Kidney (tissue), 14 donors: ENCODE results near the gene F10. TPM values are rescaled to one million over a fixed set of nuclear protein-coding genes. Genes with fewer than 3 reads are reported as not detected.
"Not testable (repeated sequence)": the region's sequence is repeated elsewhere in the genome, so short reads cannot be mapped to it uniquely, and the experiment has no call there.

ENCODE experiments used
- DNase-seq, 5 donors: peaks; one replicate each; pipeline ENCODE4 v3.0.0-alpha.2; 2013 to 2020
- FAIRE-seq: peaks from 2 replicates; lab custom pipeline; 2012; peaks lifted over from hg19 to GRCh38; lab: Jason Lieb, UNC
- H3K27ac ChIP-seq, 2 donors: one replicate each; pipeline ENCODE4 v1.7.0; 2013; ENCODE audit warnings: low read depth in 2 of 2, low read length in 2 of 2, inconsistent platforms in 1 of 2
- H3K27me3 ChIP-seq: one replicate; pipeline ENCODE4 v1.7.1; 2013; ENCODE audit warnings: low read length, inconsistent platforms; ENCODE audit not compliant: control insufficient read depth, insufficient read depth
- H3K36me3 ChIP-seq, 3 donors: one replicate each; pipeline versions ENCODE4 v1.7.0 to v1.7.1; 2013; ENCODE audit warnings: low read length in 3 of 3, control low read depth in 1 of 3, inconsistent platforms in 1 of 3; ENCODE audit not compliant: insufficient read depth in 3 of 3, control insufficient read depth in 2 of 3
- H3K4me1 ChIP-seq, 3 donors: one replicate each; pipeline versions ENCODE4 v1.7.0 to v1.7.1; 2013; ENCODE audit warnings: low read length in 3 of 3, inconsistent platforms in 1 of 3, low read depth in 1 of 3; ENCODE audit not compliant: control insufficient read depth in 2 of 3, insufficient read depth in 2 of 3
- H3K4me3 ChIP-seq, 3 donors: one replicate each; pipeline versions ENCODE4 v1.7.0 to v1.8.1; 2013; ENCODE audit warnings: low read length in 3 of 3, control low read depth in 1 of 3, inconsistent platforms in 1 of 3
- H3K9ac ChIP-seq, 3 donors: one replicate each; pipeline versions ENCODE4 v1.7.0 to v1.7.1; 2013; ENCODE audit warnings: low read length in 3 of 3, control low read depth in 1 of 3, inconsistent platforms in 1 of 3
- H3K9me3 ChIP-seq, 3 donors: one replicate each; pipeline versions ENCODE4 v1.7.0 to v1.7.1; 2013; ENCODE audit warnings: low read length in 3 of 3, control low read depth in 1 of 3, inconsistent platforms in 1 of 3; ENCODE audit not compliant: control insufficient read depth in 2 of 3, insufficient read depth in 1 of 3
- intact Hi-C: fragments of 100-400 bp; cut with DNase I; formaldehyde crosslinking; loops from one replicate; pipeline ENCODE4 v1.11.1; 2022
- polyA plus RNA-seq: library from polyadenylated mRNA; stranded (reverse); fragments of 350-450 nt; fragmentation: Illumina TruSeq; extraction: RNeasy Lipid Tissue Mini Kit (QIAGEN cat#74804); gene quantifications from one replicate; pipeline ENCODE4 v1.2.3, GENCODE V29; 2014; ENCODE audit warnings: low read depth, low replicate concordance; ENCODE audit not compliant: insufficient read depth
- total RNA-seq: library from RNA; stranded (reverse); fragmentation: NEBNext Ultra II Directional; extraction: Animal tissue kit (Norgen Biotek cat#: 25700); gene quantifications from one replicate; pipeline ENCODE4 v1.2.1, GENCODE V29; 2021
- TF ChIP-seq, protein P1 (sequence below): IDR thresholded peaks from 3 replicates; pipeline ENCODE4 v1.5.1; 2012; ENCODE audit warnings: mild to moderate bottlenecking, moderate library complexity, borderline replicate concordance; ENCODE audit not compliant: insufficient read depth; ENCODE audit errors: extremely low read depth
- donor health status: control.
- donor health status: control.
- donor health status: control.
- donor health status: control.
- donor health status: control.
- donor health status: DM: yes; HTN: yes; CAD: no.
- donor health status: Normal renal cell carcinoma (clear cell type).

F10 gene
- total and polyA plus RNA-seq, 2 donors from 2014 or later: 5.1 to 6.8 TPM

- Histone ChIP-seq H3K27me3 (peaks cover 6% of the 10 kb centered on the region), H3K4me3 (no peak overlapping the region), H3K9me3 (no peaks in the 10 kb centered on the region), H3K9ac (no peak overlapping the region), H3K27ac (no peak overlapping the region), H3K36me3 (peaks cover 0 to 6% (median 0%) of the 10 kb centered on the region in 3 donors), H3K4me1 (no peaks in the 10 kb centered on the region)
- TF ChIP-seq, protein P1, sequence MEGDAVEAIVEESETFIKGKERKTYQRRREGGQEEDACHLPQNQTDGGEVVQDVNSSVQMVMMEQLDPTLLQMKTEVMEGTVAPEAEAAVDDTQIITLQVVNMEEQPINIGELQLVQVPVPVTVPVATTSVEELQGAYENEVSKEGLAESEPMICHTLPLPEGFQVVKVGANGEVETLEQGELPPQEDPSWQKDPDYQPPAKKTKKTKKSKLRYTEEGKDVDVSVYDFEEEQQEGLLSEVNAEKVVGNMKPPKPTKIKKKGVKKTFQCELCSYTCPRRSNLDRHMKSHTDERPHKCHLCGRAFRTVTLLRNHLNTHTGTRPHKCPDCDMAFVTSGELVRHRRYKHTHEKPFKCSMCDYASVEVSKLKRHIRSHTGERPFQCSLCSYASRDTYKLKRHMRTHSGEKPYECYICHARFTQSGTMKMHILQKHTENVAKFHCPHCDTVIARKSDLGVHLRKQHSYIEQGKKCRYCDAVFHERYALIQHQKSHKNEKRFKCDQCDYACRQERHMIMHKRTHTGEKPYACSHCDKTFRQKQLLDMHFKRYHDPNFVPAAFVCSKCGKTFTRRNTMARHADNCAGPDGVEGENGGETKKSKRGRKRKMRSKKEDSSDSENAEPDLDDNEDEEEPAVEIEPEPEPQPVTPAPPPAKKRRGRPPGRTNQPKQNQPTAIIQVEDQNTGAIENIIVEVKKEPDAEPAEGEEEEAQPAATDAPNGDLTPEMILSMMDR: no peak
- intact Hi-C loops: no loop called here
- no peak for FAIRE-seq
- no peak for DNase-seq
Observed at GRCh38 chr13:113096745-113097305, 25.8 kb upstream of the F10 start.

- TF ChIP-seq, protein P1: no peak
- intact Hi-C loops: no loop called here
- Histone ChIP-seq H3K9ac (no peak overlapping the region), H3K27me3 (peaks cover 6% of the 10 kb centered on the region), H3K9me3 (no peaks in the 10 kb centered on the region), H3K4me1 (no peaks in the 10 kb centered on the region), H3K27ac (no peak overlapping the region), H3K36me3 (peaks cover 0 to 6% (median 0%) of the 10 kb centered on the region in 3 donors), H3K4me3 (no peak overlapping the region)
- no peak for DNase-seq
- no peak for FAIRE-seq
Observed at GRCh38 chr13:113097651-113098050, 24.9 kb upstream of the F10 start.

DNA sequence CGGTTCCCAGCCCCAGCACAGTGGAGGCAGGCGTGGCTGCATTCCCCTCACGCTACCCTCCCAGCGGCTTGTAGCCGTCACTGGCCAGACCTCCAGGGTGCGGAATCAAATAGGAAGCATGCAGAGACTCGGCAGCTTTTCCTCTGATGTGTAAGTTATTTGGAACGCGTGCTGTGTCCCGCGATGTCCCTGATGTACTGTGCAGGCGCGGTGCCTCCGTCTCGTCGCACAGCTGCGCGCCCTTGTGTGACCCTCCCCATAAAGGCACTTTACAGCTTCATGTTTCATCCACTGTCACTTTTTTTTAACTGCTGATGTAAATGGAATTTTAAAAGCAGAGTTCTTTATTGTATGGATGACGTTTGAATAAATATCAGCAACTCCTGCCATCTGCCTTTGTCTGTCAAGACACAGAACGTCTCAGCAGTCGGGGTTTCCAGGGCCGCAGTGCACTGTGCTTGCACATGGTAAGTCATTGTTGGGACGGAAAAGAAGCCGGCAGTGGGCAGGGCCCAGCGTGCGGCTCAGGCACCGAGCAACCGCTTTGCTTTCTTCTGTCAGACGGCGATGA is 24.4 kb upstream of the F10 start:
- Histone ChIP-seq H3K27me3 (peaks cover 6% of the 10 kb centered on the region), H3K4me1 (no peaks in the 10 kb centered on the region), H3K9ac (no peak overlapping the region), H3K9me3 (no peaks in the 10 kb centered on the region), H3K4me3 (no peak overlapping the region), H3K27ac (no peak overlapping the region), H3K36me3 (peaks cover 0 to 6% (median 0%) of the 10 kb centered on the region in 3 donors)
- intact Hi-C loops: no loop called here
- TF ChIP-seq, protein P1: no peak
- peak in 3 of 5 donors; percentile 30 to 66 (median 40) for DNase-seq
- FAIRE-seq: no peak

GRCh38 chr13:113099142-113099541 is 23.5 kb upstream of the F10 start:
- FAIRE-seq: no peak
- TF ChIP-seq, protein P1: no peak
- DNase-seq: no peak
- Histone ChIP-seq H3K36me3 (peaks cover 0 to 6% (median 0%) of the 10 kb centered on the region in 3 donors), H3K4me3 (no peak overlapping the region), H3K4me1 (no peaks in the 10 kb centered on the region), H3K27me3 (peaks cover 6% of the 10 kb centered on the region), H3K9ac (no peak overlapping the region), H3K9me3 (no peaks in the 10 kb centered on the region), H3K27ac (no peak overlapping the region)
- intact Hi-C loops: no loop called here

- intact Hi-C loops, H3K4me1 ChIP-seq, DNase-seq, FAIRE-seq, H3K4me3 ChIP-seq, H3K9me3 ChIP-seq, H3K27me3 ChIP-seq, H3K9ac ChIP-seq, H3K27ac ChIP-seq, H3K36me3 ChIP-seq: not testable (repeated sequence)
Observed at GRCh38 chr13:113102302-113102701, 20.3 kb upstream of the F10 start.
